Lung (tissue), 12 donors: Measurements from ENCODE around the gene IL21R. TPM values are rescaled to one million over a fixed set of nuclear protein-coding genes. Genes with fewer than 3 reads are reported as not detected.

Experiments
- ATAC-seq: fragments of 200-7000 bp; cut with Tn5 transposase; one replicate; pipeline ENCODE4 v1.9.1; 2020; ENCODE audit warnings: moderate number of reproducible peaks; ENCODE audit not compliant: insufficient read depth, low FRiP score
- DNase-seq, 3 donors: peaks; one replicate each; pipeline ENCODE4 v3.0.0-alpha.2; 2013 to 2017
- H3K27ac ChIP-seq, 2 donors: one replicate each; pipeline ENCODE4 v1.5.1; 2013; ENCODE audit warnings: mild to moderate bottlenecking in 2 of 2, moderate library complexity in 2 of 2, control low read depth in 1 of 2, inconsistent platforms in 1 of 2, low read depth in 1 of 2, low read length in 1 of 2
- H3K27me3 ChIP-seq, 3 donors: one replicate each; pipeline ENCODE4 v1.5.1; 2013; ENCODE audit warnings: low read length in 2 of 3; ENCODE audit not compliant: control insufficient read depth in 3 of 3, insufficient read depth in 3 of 3
- H3K36me3 ChIP-seq, 4 donors: one replicate each; pipeline ENCODE4 v1.5.1; 2013; ENCODE audit warnings: low read length in 4 of 4, mild to moderate bottlenecking in 1 of 4, moderate library complexity in 1 of 4; ENCODE audit not compliant: control insufficient read depth in 4 of 4, insufficient read depth in 4 of 4
- H3K4me1 ChIP-seq, 5 donors: one replicate each; pipeline ENCODE4 v1.5.1; 2013; ENCODE audit warnings: low read length in 5 of 5, mild to moderate bottlenecking in 2 of 5, moderate library complexity in 1 of 5; ENCODE audit not compliant: control insufficient read depth in 5 of 5, insufficient read depth in 5 of 5
- H3K4me3 ChIP-seq: one replicate; pipeline ENCODE4 v1.5.1; 2013; ENCODE audit warnings: mild to moderate bottlenecking, control low read depth, moderate library complexity
- H3K9ac ChIP-seq, 2 donors: one replicate each; pipeline ENCODE4 v1.5.1; 2013; ENCODE audit warnings: low read length in 2 of 2, control low read depth in 1 of 2; ENCODE audit not compliant: insufficient read depth in 1 of 2
- H3K9me3 ChIP-seq, 4 donors: one replicate each; pipeline ENCODE4 v1.5.1; 2013; ENCODE audit warnings: low read length in 3 of 4, mild to moderate bottlenecking in 1 of 4, moderate library complexity in 1 of 4; ENCODE audit not compliant: control insufficient read depth in 4 of 4, insufficient read depth in 3 of 4
- CTCF ChIP-seq: IDR thresholded peaks from 2 replicates; pipeline ENCODE4 v1.5.1; 2012; ENCODE audit warnings: mild to moderate bottlenecking; ENCODE audit errors: control extremely low read depth, extremely low read depth
- WGBS, 2 donors: extraction: QIAGEN DNeasy Blood & Tissue Kit; methylation state at CpG; one replicate each; pipeline ENCODE4 v1.1.7; 2013; 5-methylcytosine and 5-hydroxymethylcytosine counted together
- polyA plus RNA-seq, 2 donors: library from polyadenylated mRNA; stranded (reverse); fragments of 200-250 nt; gene quantifications; one replicate each; pipeline ENCODE4 v1.2.1, GENCODE V29; 2013
- total RNA-seq, 2 donors: library from RNA; depleted of rRNA in 1 of 2; stranded (reverse); fragments of >200 nt in 1 of 2; gene quantifications; one replicate each; pipeline ENCODE4 v1.2.1, GENCODE V29; 2014 to 2021
- donor health status: control.
- donor health status: control.
- donor health status: Bipolar disorder and iron deficiency.
- donor health status: healthy.
- donor health status: DM: yes; HTN: yes; CAD: no.

Gene IL21R
- total and polyA plus RNA-seq, 4 donors = 1.0 to 6.3 (median 4.0) TPM

- H3K27ac ChIP-seq = no peak overlapping the region
- H3K27me3 ChIP-seq = no peaks in the 10 kb centered on the region
- peak; percentile 23 to 46 (median 40) for DNase-seq
- peaks cover 0 to 11% (median 0%) of the 10 kb centered on the region in 5 donors for H3K4me1 ChIP-seq
- H3K36me3 ChIP-seq = peaks cover 67 to 82% (median 75%) of the 10 kb centered on the region in 4 donors
- no peak for TF ChIP-seq CTCF
- H3K9me3 ChIP-seq = no peaks in the 10 kb centered on the region
- WGBS, 2 donors = 85 to 97% methylated on average over 8 of the region's 8 CpGs
- no peak overlapping the region for H3K9ac ChIP-seq
- no peak for ATAC-seq
- no peak overlapping the region for H3K4me3 ChIP-seq
Observed at GRCh38 chr16:27486344-27486743, 84.4 kb downstream of the IL21R start.

GRCh38 chr16:27486760-27487159 is 84.8 kb downstream of the IL21R start:
- TF ChIP-seq CTCF = no peak
- ATAC-seq (no peak), DNase-seq (no peak)
- H3K9ac ChIP-seq = no peak overlapping the region
- no peak overlapping the region for H3K27ac ChIP-seq
- no peaks in the 10 kb centered on the region for H3K9me3 ChIP-seq
- H3K36me3 ChIP-seq = peaks cover 67 to 82% (median 75%) of the 10 kb centered on the region in 4 donors
- no peak overlapping the region for H3K4me3 ChIP-seq
- WGBS, 2 donors = 91% methylated on average over 3 of the region's 3 CpGs
- no peaks in the 10 kb centered on the region for H3K27me3 ChIP-seq
- peaks cover 0 to 11% (median 0%) of the 10 kb centered on the region in 5 donors for H3K4me1 ChIP-seq

GRCh38 chr16:27489421-27489820 is 87.4 kb downstream of the IL21R start:
- ATAC-seq (no peak), DNase-seq (no peak)
- Histone ChIP-seq H3K4me3 (no peak overlapping the region), H3K9ac (no peak overlapping the region), H3K27me3 (no peaks in the 10 kb centered on the region), H3K27ac (no peak overlapping the region), H3K4me1 (peaks cover 0 to 11% (median 0%) of the 10 kb centered on the region in 5 donors), H3K9me3 (no peaks in the 10 kb centered on the region), H3K36me3 (peaks cover 59 to 68% (median 65%) of the 10 kb centered on the region in 4 donors)
- 97% methylated on average over 21 of the region's 21 CpGs for WGBS, 2 donors
- TF ChIP-seq CTCF = no peak

- TF ChIP-seq CTCF = no peak
- Histone ChIP-seq H3K9me3 (no peaks in the 10 kb centered on the region), H3K36me3 (peaks cover 61 to 68% (median 65%) of the 10 kb centered on the region in 4 donors), H3K4me1 (peaks cover 0 to 16% (median 0%) of the 10 kb centered on the region in 5 donors), H3K9ac (no peak overlapping the region), H3K27ac (no peak overlapping the region), H3K4me3 (no peak overlapping the region), H3K27me3 (no peaks in the 10 kb centered on the region)
- DNase-seq = no peak
- no peak for ATAC-seq
- 96% methylated on average over 7 of the region's 7 CpGs for WGBS, 2 donors
Observed at GRCh38 chr16:27489906-27490305, 87.9 kb downstream of the IL21R start.
